ENCODE measurements around the gene CHMP1A. TPM values are rescaled to one million over a fixed set of nuclear protein-coding genes. Genes with fewer than 3 reads are reported as not detected.

The CHMP1A gene
- total RNA-seq, 6 donors from 2014 or later, result 51.4 to 117 (median 97.8) TPM

- no peaks in the 10 kb centered on the region for H3K27me3 ChIP-seq
- ATAC-seq (ENCODE audit: low FRiP score in 2 of 2) (no peak), DNase-seq (no peak)
- H3K27ac ChIP-seq, result no peak overlapping the region
- 79 to 82% methylated on average over 13 of the region's 13 CpGs for WGBS, 2 donors
- H3K4me1 ChIP-seq, result peaks cover 12 to 21% (median 14%) of the 10 kb centered on the region in 4 donors
- TF ChIP-seq CTCF (IDR thresholded peaks at IDR 0.05), result no peak
- TF ChIP-seq EP300 (IDR thresholded peaks at IDR 0.05), result no peak
- TF ChIP-seq POLR2AphosphoS5 (IDR thresholded peaks at IDR 0.05), result no peak
- no peak overlapping the region for H3K4me3 ChIP-seq
- no peaks in the 10 kb centered on the region for H3K9me3 ChIP-seq
- H3K36me3 ChIP-seq, result peaks cover 16 to 34% (median 31%) of the 10 kb centered on the region in 4 donors
Measured at GRCh38 chr16:89642574-89642973, 14.9 kb downstream of the CHMP1A start.

DNA sequence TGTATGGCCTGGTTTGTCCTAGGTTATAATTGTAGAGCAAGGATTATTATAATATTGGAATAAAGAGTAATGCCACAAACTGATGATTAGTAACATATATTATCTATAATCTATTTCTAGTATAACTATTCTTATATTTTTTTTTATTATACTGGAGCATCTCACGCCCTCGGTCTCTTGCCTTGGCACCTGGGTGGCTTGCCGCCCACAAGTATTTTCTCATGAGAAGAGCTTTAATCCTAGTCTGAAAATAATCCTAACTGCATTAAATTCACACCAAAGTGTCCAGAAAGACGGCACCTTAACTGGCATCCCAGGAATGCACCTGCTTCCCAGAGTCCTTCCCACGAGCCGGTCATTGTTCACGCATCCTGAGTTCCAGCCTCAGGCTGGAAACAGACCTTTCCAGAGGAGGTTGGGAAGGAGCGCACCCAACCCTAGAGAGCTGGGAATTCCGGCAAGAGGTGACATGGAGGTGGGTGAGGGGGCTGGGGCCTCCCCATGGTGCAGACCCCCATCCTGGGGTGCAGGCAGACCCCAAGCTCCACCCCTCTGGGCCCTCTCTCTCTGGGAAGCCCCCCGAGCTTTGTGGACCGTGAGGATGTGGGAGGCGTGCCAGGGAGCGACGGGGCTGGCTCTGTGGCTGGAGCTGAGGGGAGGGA, 15.9 kb downstream of the CHMP1A start:
- ATAC-seq (ENCODE audit: low FRiP score in 2 of 2) (no peak), DNase-seq (no peak)
- H3K4me1 ChIP-seq, result peaks cover 12 to 21% (median 14%) of the 10 kb centered on the region in 4 donors
- H3K9me3 ChIP-seq, result no peaks in the 10 kb centered on the region
- peak overlapping the region in 2 of 4 donors; percentile 39 to 41 for H3K4me3 ChIP-seq
- H3K27ac ChIP-seq, result no peak overlapping the region
- H3K36me3 ChIP-seq, result peaks cover 16 to 25% (median 23%) of the 10 kb centered on the region in 4 donors
- TF ChIP-seq CTCF (IDR thresholded peaks at IDR 0.05), result no peak
- no peak for TF ChIP-seq EP300 (IDR thresholded peaks at IDR 0.05)
- TF ChIP-seq POLR2AphosphoS5 (IDR thresholded peaks at IDR 0.05), result no peak
- TF ChIP-seq POLR2A (IDR thresholded peaks at IDR 0.05), result no peak
- no peaks in the 10 kb centered on the region for H3K27me3 ChIP-seq
- 41 to 44% methylated on average over 13 to 14 of the region's 14 CpGs for WGBS, 2 donors

DNA sequence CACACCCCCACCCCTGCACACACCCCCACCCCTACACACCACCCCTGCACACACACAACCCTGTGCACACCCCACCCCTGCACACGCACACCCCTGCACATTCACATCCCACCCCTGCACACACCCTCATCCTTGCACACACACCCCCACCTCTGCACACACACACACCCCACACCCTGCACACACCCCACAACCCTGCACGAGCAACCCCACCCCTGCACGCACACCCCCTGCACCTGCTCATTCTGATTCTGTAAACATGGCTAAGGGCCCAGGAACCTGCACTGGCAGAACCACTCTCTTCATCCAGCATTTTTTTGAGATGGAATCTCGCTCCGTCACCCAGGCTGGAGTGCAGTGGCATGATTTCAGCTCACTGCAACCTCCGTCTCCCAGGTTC, 18.1 kb downstream of the CHMP1A start:
- ATAC-seq (ENCODE audit: low FRiP score in 2 of 2), result no peak
- 59 to 63% methylated on average over 5 to 6 of the region's 6 CpGs for WGBS, 2 donors

GRCh38 chr16:89638455-89638854, 19.1 kb downstream of the CHMP1A start:
- no peaks in the 10 kb centered on the region for H3K27me3 ChIP-seq
- ATAC-seq (ENCODE audit: low FRiP score in 2 of 2) (no peak), DNase-seq (no peak)
- no peak overlapping the region for H3K27ac ChIP-seq
- no peaks in the 10 kb centered on the region for H3K9me3 ChIP-seq
- H3K36me3 ChIP-seq, result no peaks in the 10 kb centered on the region
- H3K4me1 ChIP-seq, result peaks cover 12 to 21% (median 14%) of the 10 kb centered on the region in 4 donors
- TF ChIP-seq EP300 (IDR thresholded peaks at IDR 0.05) (no peak), POLR2AphosphoS5 (IDR thresholded peaks at IDR 0.05) (no peak), CTCF (IDR thresholded peaks at IDR 0.05) (no peak), POLR2A (IDR thresholded peaks at IDR 0.05) (no peak)
- WGBS, 2 donors, result 76 to 78% methylated on average over 8 to 10 of the region's 10 CpGs
- H3K4me3 ChIP-seq, result no peak overlapping the region

More for the DNA sequence above, 18.1 kb downstream of the CHMP1A start:
- peaks cover 12 to 21% (median 14%) of the 10 kb centered on the region in 4 donors for H3K4me1 ChIP-seq
- no peak for TF ChIP-seq POLR2AphosphoS5 (IDR thresholded peaks at IDR 0.05)
- no peak for TF ChIP-seq POLR2A (IDR thresholded peaks at IDR 0.05)
- no peak for TF ChIP-seq CTCF (IDR thresholded peaks at IDR 0.05)
- no peak for TF ChIP-seq EP300 (IDR thresholded peaks at IDR 0.05)
- H3K4me3 ChIP-seq, result no peak overlapping the region
- H3K27me3 ChIP-seq, result no peaks in the 10 kb centered on the region
- no peak overlapping the region for H3K27ac ChIP-seq
- no peak for DNase-seq
- H3K36me3 ChIP-seq, result peaks cover 0 to 3% (median 1%) of the 10 kb centered on the region in 4 donors
- no peaks in the 10 kb centered on the region for H3K9me3 ChIP-seq

GRCh38 chr16:89637379-89637778, 20.1 kb downstream of the CHMP1A start:
- TF ChIP-seq EP300 (IDR thresholded peaks at IDR 0.05), result no peak
- TF ChIP-seq POLR2A (IDR thresholded peaks at IDR 0.05), result no peak
- TF ChIP-seq CTCF (IDR thresholded peaks at IDR 0.05), result no peak
- TF ChIP-seq POLR2AphosphoS5 (IDR thresholded peaks at IDR 0.05), result no peak
- H3K27me3 ChIP-seq, result no peaks in the 10 kb centered on the region
- H3K4me3 ChIP-seq, result no peak overlapping the region
- DNase-seq (no peak), ATAC-seq (ENCODE audit: low FRiP score in 2 of 2) (no peak)
- WGBS, 2 donors, result 79 to 81% methylated on average over 4 to 6 of the region's 10 CpGs
- H3K4me1 ChIP-seq, result peaks cover 12 to 21% (median 14%) of the 10 kb centered on the region in 4 donors
- H3K9me3 ChIP-seq, result no peaks in the 10 kb centered on the region
- H3K36me3 ChIP-seq, result no peaks in the 10 kb centered on the region
- no peak overlapping the region for H3K27ac ChIP-seq
